ENCODE measurements around the gene SPTBN5. TPM values are rescaled to one million over a fixed set of nuclear protein-coding genes. Genes with fewer than 3 reads are reported as not detected.

SPTBN5 gene
- total RNA-seq, 1 experiment from 2014 or later: 3.2 TPM

DNA sequence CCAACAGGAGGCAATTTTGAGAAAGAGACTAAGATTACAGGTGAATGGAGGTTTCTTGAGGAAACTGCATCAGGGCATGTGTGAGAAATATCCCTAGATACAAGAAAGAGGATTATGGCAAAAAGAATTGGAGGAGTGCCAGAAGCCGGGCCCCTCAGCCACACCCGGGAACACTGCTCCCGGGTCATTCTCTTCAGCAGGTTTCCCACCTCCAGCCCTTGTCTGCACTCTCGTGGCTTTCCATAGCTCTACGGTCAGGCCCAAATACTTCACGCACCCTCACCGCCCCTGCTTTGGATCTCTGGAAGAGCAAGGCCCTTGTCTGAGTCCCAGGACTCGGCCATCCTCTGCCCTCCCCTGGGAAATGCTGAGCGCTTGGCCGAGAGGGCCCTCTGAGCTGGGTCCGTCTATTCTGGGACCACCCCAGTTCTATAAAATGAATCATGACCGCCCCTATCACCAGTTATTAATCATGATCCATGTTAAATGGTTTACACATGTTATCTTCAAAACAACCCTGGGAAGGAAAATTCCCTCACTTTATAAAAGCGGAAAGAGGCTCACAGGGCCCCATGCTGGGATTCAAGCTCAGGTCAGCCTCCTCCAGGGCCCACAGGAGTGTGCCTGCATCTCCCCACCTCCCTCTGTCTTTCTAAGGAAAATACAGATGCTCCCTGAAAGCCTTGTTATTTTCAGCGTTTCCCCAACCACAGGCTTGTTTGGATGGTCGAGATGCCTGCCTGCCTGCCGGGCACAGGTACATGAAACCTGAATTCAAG lies 38.8 kb upstream of the SPTBN5 start:
- TF ChIP-seq, protein P1, sequence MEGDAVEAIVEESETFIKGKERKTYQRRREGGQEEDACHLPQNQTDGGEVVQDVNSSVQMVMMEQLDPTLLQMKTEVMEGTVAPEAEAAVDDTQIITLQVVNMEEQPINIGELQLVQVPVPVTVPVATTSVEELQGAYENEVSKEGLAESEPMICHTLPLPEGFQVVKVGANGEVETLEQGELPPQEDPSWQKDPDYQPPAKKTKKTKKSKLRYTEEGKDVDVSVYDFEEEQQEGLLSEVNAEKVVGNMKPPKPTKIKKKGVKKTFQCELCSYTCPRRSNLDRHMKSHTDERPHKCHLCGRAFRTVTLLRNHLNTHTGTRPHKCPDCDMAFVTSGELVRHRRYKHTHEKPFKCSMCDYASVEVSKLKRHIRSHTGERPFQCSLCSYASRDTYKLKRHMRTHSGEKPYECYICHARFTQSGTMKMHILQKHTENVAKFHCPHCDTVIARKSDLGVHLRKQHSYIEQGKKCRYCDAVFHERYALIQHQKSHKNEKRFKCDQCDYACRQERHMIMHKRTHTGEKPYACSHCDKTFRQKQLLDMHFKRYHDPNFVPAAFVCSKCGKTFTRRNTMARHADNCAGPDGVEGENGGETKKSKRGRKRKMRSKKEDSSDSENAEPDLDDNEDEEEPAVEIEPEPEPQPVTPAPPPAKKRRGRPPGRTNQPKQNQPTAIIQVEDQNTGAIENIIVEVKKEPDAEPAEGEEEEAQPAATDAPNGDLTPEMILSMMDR (conservative IDR thresholded peaks at IDR 0.05; ENCODE audit: low read depth, low read length): no peak
- no peak for TF ChIP-seq EZH2 (IDR thresholded peaks at IDR 0.05; ENCODE audit: borderline replicate concordance, low read depth, low read length, poor library complexity, severe bottlenecking)
- POLR2A ChIA-PET (ENCODE audit: low non-redundant PET): no interaction called here

DNA sequence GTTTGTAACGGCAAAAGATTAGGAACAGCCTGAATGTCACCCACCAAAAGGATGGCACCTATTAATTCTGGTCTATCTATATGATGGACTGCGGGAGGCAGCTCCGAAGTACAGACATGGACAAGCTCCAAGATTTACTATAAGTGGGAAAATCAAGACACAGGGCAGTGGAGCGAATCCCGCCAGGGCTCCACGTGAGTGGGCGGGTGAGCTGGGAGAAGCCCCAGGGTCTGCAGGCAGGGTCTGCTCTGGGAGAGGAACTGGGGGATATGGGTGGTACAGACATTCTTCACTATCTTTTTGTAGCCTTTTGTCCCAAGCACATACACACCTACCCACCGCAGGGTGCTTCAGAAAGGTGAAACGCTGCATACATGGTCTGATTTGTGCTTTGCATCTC lies 38.2 kb upstream of the SPTBN5 start:
- H3K4me1 ChIP-seq (ENCODE audit: insufficient read depth, low read length, poor library complexity, severe bottlenecking): peaks cover 30% of the 10 kb centered on the region
- ChIA-PET CTCF (no interaction called here), POLR2A (ENCODE audit: low non-redundant PET) (no interaction called here)
- no peak overlapping the region for H3K27ac ChIP-seq (ENCODE audit: low read depth, low read length, poor library complexity, severe bottlenecking)
- intact Hi-C loops (cut with micrococcal nuclease; ENCODE audit: unreplicated experiment): no loop called here
- no peak for DNase-seq (ENCODE audit: low spot score)
- no peaks in the 10 kb centered on the region for H3K9me3 ChIP-seq (ENCODE audit: low read depth, low read length, poor library complexity, severe bottlenecking)
- no peaks in the 10 kb centered on the region for H3K27me3 ChIP-seq (replicated peaks; ENCODE audit: insufficient read depth, low read depth, low read length, poor library complexity)
- TF ChIP-seq, protein P1 (conservative IDR thresholded peaks at IDR 0.05; ENCODE audit: low read depth, low read length): no peak
- TF ChIP-seq EZH2 (IDR thresholded peaks at IDR 0.05; ENCODE audit: borderline replicate concordance, low read depth, low read length, poor library complexity, severe bottlenecking): no peak
- H3K36me3 ChIP-seq (ENCODE audit: insufficient read depth, low read length, poor library complexity, severe bottlenecking): no peaks in the 10 kb centered on the region
- H3K4me3 ChIP-seq (ENCODE audit: low read depth, low read length, poor library complexity, severe bottlenecking): no peak overlapping the region
- no TSS peak for BruUV-seq (replicated peaks)

More for the DNA sequence above, 38.8 kb upstream of the SPTBN5 start:
- H3K27ac ChIP-seq (ENCODE audit: low read depth, low read length, poor library complexity, severe bottlenecking): no peak overlapping the region
- no peak overlapping the region for H3K4me3 ChIP-seq (ENCODE audit: low read depth, low read length, poor library complexity, severe bottlenecking)
- H3K4me1 ChIP-seq (ENCODE audit: insufficient read depth, low read length, poor library complexity, severe bottlenecking): peaks cover 27% of the 10 kb centered on the region
- no peaks in the 10 kb centered on the region for H3K9me3 ChIP-seq (ENCODE audit: low read depth, low read length, poor library complexity, severe bottlenecking)
- no peak for DNase-seq (ENCODE audit: low spot score)
- intact Hi-C loops (cut with micrococcal nuclease; ENCODE audit: unreplicated experiment): no loop called here
- H3K36me3 ChIP-seq (ENCODE audit: insufficient read depth, low read length, poor library complexity, severe bottlenecking): no peaks in the 10 kb centered on the region
- CTCF ChIA-PET: no interaction called here
- no TSS peak for BruUV-seq (replicated peaks)
- no peaks in the 10 kb centered on the region for H3K27me3 ChIP-seq (replicated peaks; ENCODE audit: insufficient read depth, low read depth, low read length, poor library complexity)

DNA sequence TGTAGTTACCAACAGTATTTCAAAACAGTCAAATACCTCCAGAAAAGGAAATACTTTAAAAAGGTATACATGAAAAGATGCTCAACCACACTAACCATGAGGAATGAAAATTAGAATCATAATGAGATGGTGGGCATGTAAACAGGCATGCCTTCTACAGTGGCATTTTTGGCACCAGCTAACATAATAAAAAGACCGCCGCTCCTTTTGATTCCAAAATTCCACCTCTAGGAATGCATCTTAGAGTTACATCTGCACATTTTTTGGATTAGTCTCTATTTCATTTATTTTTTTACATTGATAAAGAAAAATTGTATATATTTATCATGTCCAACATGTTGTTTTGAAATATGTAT lies 37.0 kb upstream of the SPTBN5 start:
- Histone ChIP-seq H3K27ac (ENCODE audit: low read depth, low read length, poor library complexity, severe bottlenecking) (no peak overlapping the region), H3K4me1 (ENCODE audit: insufficient read depth, low read length, poor library complexity, severe bottlenecking) (peaks cover 30% of the 10 kb centered on the region), H3K36me3 (ENCODE audit: insufficient read depth, low read length, poor library complexity, severe bottlenecking) (no peaks in the 10 kb centered on the region), H3K9me3 (ENCODE audit: low read depth, low read length, poor library complexity, severe bottlenecking) (no peaks in the 10 kb centered on the region), H3K27me3 (replicated peaks; ENCODE audit: insufficient read depth, low read depth, low read length, poor library complexity) (no peaks in the 10 kb centered on the region), H3K4me3 (ENCODE audit: low read depth, low read length, poor library complexity, severe bottlenecking) (no peak overlapping the region)
- CTCF ChIA-PET: no interaction called here
- BruUV-seq (replicated peaks): no TSS peak
- TF ChIP-seq, protein P1 (conservative IDR thresholded peaks at IDR 0.05; ENCODE audit: low read depth, low read length): no peak
- no peak for TF ChIP-seq EZH2 (IDR thresholded peaks at IDR 0.05; ENCODE audit: borderline replicate concordance, low read depth, low read length, poor library complexity, severe bottlenecking)
- intact Hi-C loops (cut with micrococcal nuclease; ENCODE audit: unreplicated experiment): no loop called here
- POLR2A ChIA-PET (ENCODE audit: low non-redundant PET): interaction anchor here (0.7 kb wide), 1 partner anchor 20 kb away, joined by 3 read pairs; no protein-coding TSS in a partner anchor
- no peak for DNase-seq (ENCODE audit: low spot score)

Measured in A673 (cell line).